Psoas muscle (tissue), 8 donors: ENCODE measurements around the gene SPINK2. TPM values are rescaled to one million over a fixed set of nuclear protein-coding genes. Genes with fewer than 3 reads are reported as not detected.

Source experiments
- ATAC-seq, 4 donors: fragments of 200-7000 bp; cut with Tn5 transposase; one replicate each; pipeline ENCODE4 v1.9.1; 2020; ENCODE audit warnings: moderate library complexity in 3 of 4, mild to moderate bottlenecking in 2 of 4
- DNase-seq, 2 donors: peaks; one replicate each; pipeline ENCODE4 v3.0.0-alpha.2; 2020
- H3K27ac ChIP-seq: fragments of 200-600 bp; one replicate; pipeline ENCODE4 v1.8.0; 2022
- H3K27me3 ChIP-seq, 3 donors: fragments of 200-600 bp in 1 of 3; one replicate each; pipeline versions ENCODE4 v1.6.1 to v1.8.0; 2013 to 2022; ENCODE audit warnings: low read length in 2 of 3, mild to moderate bottlenecking in 2 of 3, moderate library complexity in 1 of 3; ENCODE audit not compliant: insufficient read depth in 3 of 3
- H3K36me3 ChIP-seq, 2 donors: fragments of 200-600 bp in 1 of 2; one replicate each; pipeline versions ENCODE4 v1.6.1 to v1.8.0; 2013 to 2022; ENCODE audit warnings: low read depth in 1 of 2, mild to moderate bottlenecking in 1 of 2, moderate library complexity in 1 of 2; ENCODE audit not compliant: insufficient read depth in 1 of 2
- H3K4me1 ChIP-seq: fragments of 200-600 bp; one replicate; pipeline ENCODE4 v1.8.0; 2022
- H3K4me3 ChIP-seq: fragments of 200-600 bp; one replicate; pipeline ENCODE4 v1.8.0; 2022; ENCODE audit warnings: mild to moderate bottlenecking
- H3K9me3 ChIP-seq: fragments of 200-600 bp; one replicate; pipeline ENCODE4 v1.8.0; 2022
- CTCF ChIP-seq: fragments of 200-600 bp; IDR thresholded peaks from one replicate; pipeline ENCODE4 v1.8.0; 2022; ENCODE audit warnings: antibody characterized with exemption
- WGBS, 3 donors: extraction: QIAGEN DNeasy Blood & Tissue Kit; methylation state at CpG; one replicate each; pipeline versions ENCODE4 v1.1.6 to v1.1.7; 2013; 5-methylcytosine and 5-hydroxymethylcytosine counted together
- intact Hi-C, 2 donors: fragments of 100-400 bp; cut with DNase I; formaldehyde crosslinking; loops; one replicate each; pipeline versions ENCODE4 v1.11.0 to v1.14.2; 2022
- polyA plus RNA-seq, 3 donors: library from polyadenylated mRNA; stranded (reverse); fragments of 200-250 nt; gene quantifications; one replicate each; pipeline ENCODE4 v1.2.3, GENCODE V29; 2013
- total RNA-seq, 4 donors: library from RNA; stranded (reverse); fragmentation: NEBNext Ultra II Directional in 2 of 4; extraction: Animal tissue kit (Norgen Biotek cat#: 25700) in 2 of 4; gene quantifications; one replicate each; pipeline versions ENCODE4 v1.2.1 to v1.2.4, GENCODE V29; 2021 to 2023
- donor health status: healthy with polysubstance abuse.
- donor health status: DM: no; HTN: no; CAD: no; lungs with moderate emphysema.
- donor health status: Bipolar disorder and iron deficiency.
- donor health status: healthy.
- donor health status: DM: yes; HTN: yes; CAD: no.
- donor health status: DM: no; HTN: no; CAD: no.
- donor health status: DM: no; HTN: no; CAD: no.
- donor health status: DM: yes; HTN: yes; CAD: no.

SPINK2 gene
- total and polyA plus RNA-seq, 7 donors = 0.09 to 0.44 (median 0.37) TPM; not detected in 4

DNA sequence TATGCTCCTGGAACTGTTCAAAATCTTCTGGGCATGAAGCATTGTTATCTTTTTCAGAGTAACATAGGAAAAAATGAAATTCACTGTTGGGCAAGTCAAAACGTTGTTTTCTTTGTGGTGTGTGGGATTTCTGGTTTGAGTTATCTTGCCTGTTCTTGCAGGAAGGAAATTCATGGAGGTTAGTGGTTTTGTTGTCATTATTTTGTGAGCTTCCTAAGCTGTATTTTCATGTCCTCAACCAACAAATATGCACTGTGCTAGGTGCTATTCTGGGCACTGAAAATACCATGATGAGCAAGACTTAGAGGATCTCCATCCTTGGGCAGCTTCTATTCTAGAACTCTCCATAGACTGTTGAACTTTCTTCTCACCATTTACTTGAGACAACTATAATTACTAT, 16.9 kb downstream of the SPINK2 start:
- 57 to 70% (median 58%) methylated on average over 1 of the region's 1 CpG for WGBS, 3 donors
- Histone ChIP-seq H3K27me3 (no peaks in the 10 kb centered on the region), H3K9me3 (no peaks in the 10 kb centered on the region), H3K4me1 (no peaks in the 10 kb centered on the region), H3K27ac (no peak overlapping the region), H3K36me3 (no peaks in the 10 kb centered on the region), H3K4me3 (no peak overlapping the region)
- no peak for TF ChIP-seq CTCF
- no peak for ATAC-seq
- intact Hi-C loops = loop anchor here in 1 of 2 donors (10.0 kb wide), 2 partner anchors 180 to 380 kb away; no protein-coding TSS in a partner anchor
- DNase-seq = no peak

- 28 to 35% (median 32%) methylated on average over 2 of the region's 2 CpGs for WGBS, 3 donors
- TF ChIP-seq CTCF = no peak
- no peak overlapping the region for H3K4me3 ChIP-seq
- DNase-seq = no peak
- no peak for ATAC-seq
- no peaks in the 10 kb centered on the region for H3K36me3 ChIP-seq
- no peaks in the 10 kb centered on the region for H3K27me3 ChIP-seq
- H3K9me3 ChIP-seq = no peaks in the 10 kb centered on the region
- intact Hi-C loops = loop anchor here in 1 of 2 donors (10.0 kb wide), 2 partner anchors 179 to 379 kb away; no protein-coding TSS in a partner anchor
- no peaks in the 10 kb centered on the region for H3K4me1 ChIP-seq
- no peak overlapping the region for H3K27ac ChIP-seq
Measured at GRCh38 chr4:56803471-56803870, 18.0 kb downstream of the SPINK2 start.

DNA sequence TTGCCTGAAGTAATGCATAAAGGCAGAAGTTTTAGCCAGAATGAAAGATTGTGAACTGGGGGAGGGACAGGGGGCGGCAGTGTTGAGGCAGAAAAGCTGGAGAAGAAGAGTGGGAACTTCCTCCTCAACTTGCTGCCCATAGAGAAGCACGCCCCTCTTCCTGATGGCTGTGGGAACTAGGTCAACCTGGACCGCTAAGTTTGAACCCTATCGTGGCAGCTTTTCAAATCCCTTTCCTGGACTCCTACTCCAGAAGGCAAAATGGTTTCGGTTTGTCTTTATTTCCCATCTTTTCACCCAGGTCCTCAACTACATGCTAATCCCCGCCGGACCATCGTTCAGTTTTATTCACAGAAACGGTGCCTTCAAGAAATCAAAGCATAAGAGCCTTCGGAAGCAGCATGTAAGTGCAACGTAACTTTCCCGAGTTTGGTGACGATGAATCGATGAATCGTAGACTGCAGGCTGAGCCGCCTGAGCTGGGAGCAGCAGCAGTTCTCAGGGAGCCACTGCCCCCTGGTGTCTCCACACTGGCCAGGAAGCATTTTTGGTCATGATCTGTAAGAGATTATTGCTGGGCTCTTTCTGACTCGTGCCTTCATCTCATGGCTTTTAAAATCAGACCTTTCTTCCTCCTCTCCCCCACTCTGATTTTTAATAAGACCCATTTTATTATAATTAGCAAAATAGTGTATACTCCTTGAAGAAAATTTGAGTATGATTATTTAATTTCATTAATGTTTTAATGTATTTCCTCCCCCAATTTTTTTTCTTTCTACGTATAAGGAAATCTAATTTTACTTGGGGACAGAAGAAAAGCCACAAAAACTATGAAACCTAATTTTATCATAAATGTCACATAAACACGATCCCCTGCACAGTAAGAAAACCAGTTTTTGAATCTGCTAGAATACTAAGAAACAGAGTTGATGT, 21.4 kb downstream of the SPINK2 start:
- DNase-seq (peak; percentile 77 to 87), ATAC-seq (peak; percentile 94 to 100 (median 98))
- H3K27ac ChIP-seq = peak overlapping the region; percentile 7
- peak; percentile 94 for TF ChIP-seq CTCF
- H3K27me3 ChIP-seq = no peaks in the 10 kb centered on the region
- H3K36me3 ChIP-seq = no peaks in the 10 kb centered on the region
- no peaks in the 10 kb centered on the region for H3K9me3 ChIP-seq
- intact Hi-C loops = loop anchor here (1.0 to 10.0 kb wide), 4 partner anchors 175 to 375 kb away; no protein-coding TSS in a partner anchor
- peak overlapping the region; percentile 71 for H3K4me3 ChIP-seq
- H3K4me1 ChIP-seq = no peaks in the 10 kb centered on the region
- WGBS, 3 donors = 8 to 9% (median 8%) methylated on average over 19 of the region's 19 CpGs

GRCh38 chr4:56799161-56799759, 22.2 kb downstream of the SPINK2 start:
- WGBS, 3 donors = 30 to 36% (median 34%) methylated on average over 11 of the region's 11 CpGs
- no peaks in the 10 kb centered on the region for H3K27me3 ChIP-seq
- no peaks in the 10 kb centered on the region for H3K4me1 ChIP-seq
- intact Hi-C loops = loop anchor here in 1 of 2 donors (5.0 kb wide), 1 partner anchor 222 kb away; no protein-coding TSS in a partner anchor
- H3K36me3 ChIP-seq = no peaks in the 10 kb centered on the region
- H3K9me3 ChIP-seq = no peaks in the 10 kb centered on the region
- ATAC-seq = peak in 2 of 4 donors; percentile 41 to 55
- TF ChIP-seq CTCF = no peak
- H3K4me3 ChIP-seq = peak overlapping the region; percentile 71
- DNase-seq = no peak
- H3K27ac ChIP-seq = peak overlapping the region; percentile 7
